ENCODE results near the gene ABCB8.

Gene ABCB8

GRCh38 chr7:151058781-151059366 lies 30.6 kb downstream of the ABCB8 start:
- DNase-seq = no peak

GRCh38 chr7:151059367-151060112 lies 31.3 kb downstream of the ABCB8 start, which contains the start of gene SLC4A2:
SLC4A2 (plus strand) TSS chr7:151059589; CDS start chr7:151061988, 2,399 bp downstream.
- peak; percentile 73 to 84 for DNase-seq

- DNase-seq = no peak
Measured at GRCh38 chr7:151060113-151060415, 31.8 kb downstream of the ABCB8 start.

- peak; percentile 19 to 48 for DNase-seq
Measured at GRCh38 chr7:151060416-151061212, 32.4 kb downstream of the ABCB8 start.

- no peak for DNase-seq
Measured at GRCh38 chr7:151061213-151062110, 33.2 kb downstream of the ABCB8 start.

GRCh38 chr7:151062111-151062398 lies 33.8 kb downstream of the ABCB8 start:
- no peak for DNase-seq

GRCh38 chr7:151062399-151063211 lies 34.4 kb downstream of the ABCB8 start:
- DNase-seq = no peak

- DNase-seq = no peak
Measured at GRCh38 chr7:151063212-151063561, 34.9 kb downstream of the ABCB8 start.

- DNase-seq = no peak
Measured at GRCh38 chr7:151064454-151064853, 36.2 kb downstream of the ABCB8 start.

GRCh38 chr7:151064993-151065392 lies 36.7 kb downstream of the ABCB8 start:
- no peak for DNase-seq

- no peak for DNase-seq
Measured at GRCh38 chr7:151065516-151065915, 37.3 kb downstream of the ABCB8 start.

- DNase-seq = no peak
Measured at GRCh38 chr7:151066273-151066974, 38.2 kb downstream of the ABCB8 start.

GRCh38 chr7:151068069-151068773 lies 40.0 kb downstream of the ABCB8 start:
- DNase-seq = no peak

- no peak for DNase-seq
Measured at GRCh38 chr7:151069841-151070573, 41.8 kb downstream of the ABCB8 start.

GRCh38 chr7:151070574-151070960 lies 42.3 kb downstream of the ABCB8 start:
- DNase-seq = no peak

- no peak for DNase-seq
Measured at GRCh38 chr7:151071032-151071866, 43.0 kb downstream of the ABCB8 start.

- DNase-seq = no peak
Measured at GRCh38 chr7:151073990-151074389, 45.7 kb downstream of the ABCB8 start.

GRCh38 chr7:151074817-151075661 lies 46.8 kb downstream of the ABCB8 start:
- no peak for DNase-seq

GRCh38 chr7:151075662-151075971 lies 47.4 kb downstream of the ABCB8 start:
- DNase-seq = no peak
